ENCODE measurements around the gene HOXA13. TPM values are rescaled to one million over a fixed set of nuclear protein-coding genes. Genes with fewer than 3 reads are reported as not detected.
A peak's percentile ranks its signal among the peaks of the same experiment; 100 is the strongest.

The HOXA13 gene
- total RNA-seq, 4 donors from 2014 or later: 0.12 TPM; not detected in 3

- H3K4me3 ChIP-seq: peak overlapping the region in 1 of 2 donors; percentile 54
- peaks cover 0 to 61% (median 20%) of the 10 kb centered on the region in 3 donors for H3K4me1 ChIP-seq
- H3K27me3 ChIP-seq: peaks cover 93% of the 10 kb centered on the region
- ATAC-seq: no peak
- no peaks in the 10 kb centered on the region for H3K36me3 ChIP-seq
- WGBS, 2 donors (ENCODE audit: low coverage in 1 of 2): 26% methylated on average over 16 of the region's 48 CpGs; no CpG with 5 or more reads in 1 of the 2 donors
- H3K9me3 ChIP-seq: no peaks in the 10 kb centered on the region
- TF ChIP-seq EP300 (IDR thresholded peaks at IDR 0.05) (no peak), POLR2AphosphoS5 (IDR thresholded peaks at IDR 0.05) (no peak), POLR2A (IDR thresholded peaks at IDR 0.05) (no peak), CTCF (IDR thresholded peaks at IDR 0.05) (no peak)
- H3K27ac ChIP-seq: peak overlapping the region in 2 of 4 donors; percentile 5 to 66
Measured at GRCh38 chr7:27154901-27155815, 44.7 kb downstream of the HOXA13 start.

- WGBS, 2 donors (ENCODE audit: low coverage in 1 of 2): 17% methylated on average over 2 of the region's 10 CpGs; no CpG with 5 or more reads in 1 of the 2 donors
- peaks cover 0 to 60% (median 20%) of the 10 kb centered on the region in 3 donors for H3K4me1 ChIP-seq
- no peak overlapping the region for H3K4me3 ChIP-seq
- H3K9me3 ChIP-seq: no peaks in the 10 kb centered on the region
- ATAC-seq: no peak
- no peaks in the 10 kb centered on the region for H3K36me3 ChIP-seq
- TF ChIP-seq POLR2A (IDR thresholded peaks at IDR 0.05) (no peak), POLR2AphosphoS5 (IDR thresholded peaks at IDR 0.05) (no peak), EP300 (IDR thresholded peaks at IDR 0.05) (no peak), CTCF (IDR thresholded peaks at IDR 0.05) (no peak)
- no peak overlapping the region for H3K27ac ChIP-seq
- peaks cover 87% of the 10 kb centered on the region for H3K27me3 ChIP-seq
Measured at GRCh38 chr7:27154369-27154768, 45.5 kb downstream of the HOXA13 start.

GRCh38 chr7:27153526-27153925, 46.4 kb downstream of the HOXA13 start:
- H3K27me3 ChIP-seq: peaks cover 86% of the 10 kb centered on the region
- H3K27ac ChIP-seq: no peak overlapping the region
- H3K4me3 ChIP-seq: no peak overlapping the region
- no peaks in the 10 kb centered on the region for H3K9me3 ChIP-seq
- H3K36me3 ChIP-seq: no peaks in the 10 kb centered on the region
- ATAC-seq: no peak
- H3K4me1 ChIP-seq: peaks cover 0 to 61% (median 20%) of the 10 kb centered on the region in 3 donors
- WGBS, 2 donors (ENCODE audit: low coverage in 1 of 2): 63% methylated on average over 3 of the region's 3 CpGs; no CpG with 5 or more reads in 1 of the 2 donors
- no peak for TF ChIP-seq CTCF (IDR thresholded peaks at IDR 0.05)
- no peak for TF ChIP-seq EP300 (IDR thresholded peaks at IDR 0.05)
- no peak for TF ChIP-seq POLR2A (IDR thresholded peaks at IDR 0.05)
- TF ChIP-seq POLR2AphosphoS5 (IDR thresholded peaks at IDR 0.05): no peak

- H3K4me1 ChIP-seq: peaks cover 0 to 67% (median 20%) of the 10 kb centered on the region in 3 donors
- WGBS, 2 donors (ENCODE audit: low coverage in 1 of 2): 64 to 71% methylated on average over 3 to 5 of the region's 22 CpGs
- peak overlapping the region in 2 of 4 donors; percentile 27 to 65 for H3K27ac ChIP-seq
- TF ChIP-seq CTCF (IDR thresholded peaks at IDR 0.05): no peak
- TF ChIP-seq POLR2A (IDR thresholded peaks at IDR 0.05): no peak
- no peak for TF ChIP-seq POLR2AphosphoS5 (IDR thresholded peaks at IDR 0.05)
- no peak for TF ChIP-seq EP300 (IDR thresholded peaks at IDR 0.05)
- H3K4me3 ChIP-seq: peak overlapping the region in 1 of 2 donors; percentile 47
- no peaks in the 10 kb centered on the region for H3K9me3 ChIP-seq
- ATAC-seq: no peak
- no peaks in the 10 kb centered on the region for H3K36me3 ChIP-seq
- peaks cover 86% of the 10 kb centered on the region for H3K27me3 ChIP-seq
Measured at GRCh38 chr7:27152816-27153442, 47.0 kb downstream of the HOXA13 start.
